NCI-H748 treated with DMSO at 0.1 percent for 48 hours (cell line): Measurements from ENCODE around the gene PLK5.

Source experiments
- DNase-seq: peaks from one replicate; lab custom pipeline; 2025; lab: John Stamatoyannopoulos, UW

The PLK5 gene

GRCh38 chr19:1577090-1577928 lies 53.4 kb downstream of the PLK5 start:
- no peak for DNase-seq

- DNase-seq = no peak
These were observed 54.2 kb downstream of the PLK5 start for GRCh38 chr19:1577929-1578618.

- no peak for DNase-seq
These were observed 55.3 kb downstream of the PLK5 start for GRCh38 chr19:1579222-1579621.

GRCh38 chr19:1580382-1580781 lies 56.5 kb downstream of the PLK5 start:
- no peak for DNase-seq

- no peak for DNase-seq
These were observed 57.1 kb downstream of the PLK5 start for GRCh38 chr19:1580957-1581356.

- peak; percentile 26 for DNase-seq
These were observed 58.3 kb downstream of the PLK5 start for GRCh38 chr19:1582201-1582600.

- no peak for DNase-seq
These were observed 60.8 kb downstream of the PLK5 start for GRCh38 chr19:1584500-1585242.

- DNase-seq = no peak
These were observed 61.3 kb downstream of the PLK5 start for GRCh38 chr19:1585243-1585580.
